ENCODE data around the gene FOXD4L6.
"Not testable (repeated sequence)": the region's sequence is repeated elsewhere in the genome, so short reads cannot be mapped to it uniquely, and the experiment has no call there.

DNA sequence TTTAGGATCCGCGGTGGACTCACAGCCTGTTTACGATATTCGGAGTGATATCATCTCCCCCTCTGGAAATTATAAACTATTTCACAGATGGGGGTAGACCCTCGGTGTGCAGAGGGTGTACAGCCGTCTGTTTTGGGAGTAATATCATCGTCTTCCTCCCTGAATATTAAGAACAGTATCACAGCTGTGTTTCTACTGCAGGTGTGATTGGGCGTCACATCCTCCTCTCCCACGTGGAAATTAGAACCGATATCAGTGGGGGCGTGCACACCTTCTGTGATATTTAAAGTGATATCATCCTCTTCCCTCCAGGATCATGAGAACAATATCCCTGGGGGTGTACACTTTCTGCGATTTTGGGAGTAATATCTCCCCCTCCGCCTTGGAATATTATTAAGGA lies 19.2 kb downstream of the FOXD4L6 start:
- not testable (repeated sequence) for TF ChIP-seq ZNF600 (tag by site-specific recombination; IDR thresholded peaks at IDR 0.05); ZNF629 (tag by site-specific recombination; IDR thresholded peaks at IDR 0.05); ZNF202 (tag by site-specific recombination; IDR thresholded peaks at IDR 0.05; ENCODE audit: borderline replicate concordance); ZNF24 (tag by site-specific recombination; IDR thresholded peaks at IDR 0.05); ZNF274 (IDR thresholded peaks at IDR 0.05; ENCODE audit: low read length); ZNF274 (tag by site-specific recombination; IDR thresholded peaks at IDR 0.05; ENCODE audit: borderline replicate concordance); BCL11A (tag by site-specific recombination; IDR thresholded peaks at IDR 0.05; ENCODE audit: low read depth); ZNF121 (tag by site-specific recombination; IDR thresholded peaks at IDR 0.05); MZF1 (tag by site-specific recombination; IDR thresholded peaks at IDR 0.05; ENCODE audit: borderline replicate concordance); ZNF830 (tag by site-specific recombination; IDR thresholded peaks at IDR 0.05; ENCODE audit: low read depth); TCF7L2 (IDR thresholded peaks at IDR 0.05; ENCODE audit: borderline replicate concordance, low read depth, low read length); ZNF510 (tag by site-specific recombination; IDR thresholded peaks at IDR 0.05; ENCODE audit: insufficient replicate concordance)
- TF ChIP-seq, protein P1, sequence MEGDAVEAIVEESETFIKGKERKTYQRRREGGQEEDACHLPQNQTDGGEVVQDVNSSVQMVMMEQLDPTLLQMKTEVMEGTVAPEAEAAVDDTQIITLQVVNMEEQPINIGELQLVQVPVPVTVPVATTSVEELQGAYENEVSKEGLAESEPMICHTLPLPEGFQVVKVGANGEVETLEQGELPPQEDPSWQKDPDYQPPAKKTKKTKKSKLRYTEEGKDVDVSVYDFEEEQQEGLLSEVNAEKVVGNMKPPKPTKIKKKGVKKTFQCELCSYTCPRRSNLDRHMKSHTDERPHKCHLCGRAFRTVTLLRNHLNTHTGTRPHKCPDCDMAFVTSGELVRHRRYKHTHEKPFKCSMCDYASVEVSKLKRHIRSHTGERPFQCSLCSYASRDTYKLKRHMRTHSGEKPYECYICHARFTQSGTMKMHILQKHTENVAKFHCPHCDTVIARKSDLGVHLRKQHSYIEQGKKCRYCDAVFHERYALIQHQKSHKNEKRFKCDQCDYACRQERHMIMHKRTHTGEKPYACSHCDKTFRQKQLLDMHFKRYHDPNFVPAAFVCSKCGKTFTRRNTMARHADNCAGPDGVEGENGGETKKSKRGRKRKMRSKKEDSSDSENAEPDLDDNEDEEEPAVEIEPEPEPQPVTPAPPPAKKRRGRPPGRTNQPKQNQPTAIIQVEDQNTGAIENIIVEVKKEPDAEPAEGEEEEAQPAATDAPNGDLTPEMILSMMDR (tag by site-specific recombination; IDR thresholded peaks at IDR 0.05): not testable (repeated sequence)
- TF ChIP-seq, protein P2, sequence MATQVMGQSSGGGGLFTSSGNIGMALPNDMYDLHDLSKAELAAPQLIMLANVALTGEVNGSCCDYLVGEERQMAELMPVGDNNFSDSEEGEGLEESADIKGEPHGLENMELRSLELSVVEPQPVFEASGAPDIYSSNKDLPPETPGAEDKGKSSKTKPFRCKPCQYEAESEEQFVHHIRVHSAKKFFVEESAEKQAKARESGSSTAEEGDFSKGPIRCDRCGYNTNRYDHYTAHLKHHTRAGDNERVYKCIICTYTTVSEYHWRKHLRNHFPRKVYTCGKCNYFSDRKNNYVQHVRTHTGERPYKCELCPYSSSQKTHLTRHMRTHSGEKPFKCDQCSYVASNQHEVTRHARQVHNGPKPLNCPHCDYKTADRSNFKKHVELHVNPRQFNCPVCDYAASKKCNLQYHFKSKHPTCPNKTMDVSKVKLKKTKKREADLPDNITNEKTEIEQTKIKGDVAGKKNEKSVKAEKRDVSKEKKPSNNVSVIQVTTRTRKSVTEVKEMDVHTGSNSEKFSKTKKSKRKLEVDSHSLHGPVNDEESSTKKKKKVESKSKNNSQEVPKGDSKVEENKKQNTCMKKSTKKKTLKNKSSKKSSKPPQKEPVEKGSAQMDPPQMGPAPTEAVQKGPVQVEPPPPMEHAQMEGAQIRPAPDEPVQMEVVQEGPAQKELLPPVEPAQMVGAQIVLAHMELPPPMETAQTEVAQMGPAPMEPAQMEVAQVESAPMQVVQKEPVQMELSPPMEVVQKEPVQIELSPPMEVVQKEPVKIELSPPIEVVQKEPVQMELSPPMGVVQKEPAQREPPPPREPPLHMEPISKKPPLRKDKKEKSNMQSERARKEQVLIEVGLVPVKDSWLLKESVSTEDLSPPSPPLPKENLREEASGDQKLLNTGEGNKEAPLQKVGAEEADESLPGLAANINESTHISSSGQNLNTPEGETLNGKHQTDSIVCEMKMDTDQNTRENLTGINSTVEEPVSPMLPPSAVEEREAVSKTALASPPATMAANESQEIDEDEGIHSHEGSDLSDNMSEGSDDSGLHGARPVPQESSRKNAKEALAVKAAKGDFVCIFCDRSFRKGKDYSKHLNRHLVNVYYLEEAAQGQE (tag by site-specific recombination; IDR thresholded peaks at IDR 0.05): not testable (repeated sequence)
